Measurements from ENCODE around the gene SKA1. TPM values are rescaled to one million over a fixed set of nuclear protein-coding genes. Genes with fewer than 3 reads are reported as not detected.

SKA1 gene, protein sequence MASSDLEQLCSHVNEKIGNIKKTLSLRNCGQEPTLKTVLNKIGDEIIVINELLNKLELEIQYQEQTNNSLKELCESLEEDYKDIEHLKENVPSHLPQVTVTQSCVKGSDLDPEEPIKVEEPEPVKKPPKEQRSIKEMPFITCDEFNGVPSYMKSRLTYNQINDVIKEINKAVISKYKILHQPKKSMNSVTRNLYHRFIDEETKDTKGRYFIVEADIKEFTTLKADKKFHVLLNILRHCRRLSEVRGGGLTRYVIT
- total RNA-seq = 2.0 TPM

DNA sequence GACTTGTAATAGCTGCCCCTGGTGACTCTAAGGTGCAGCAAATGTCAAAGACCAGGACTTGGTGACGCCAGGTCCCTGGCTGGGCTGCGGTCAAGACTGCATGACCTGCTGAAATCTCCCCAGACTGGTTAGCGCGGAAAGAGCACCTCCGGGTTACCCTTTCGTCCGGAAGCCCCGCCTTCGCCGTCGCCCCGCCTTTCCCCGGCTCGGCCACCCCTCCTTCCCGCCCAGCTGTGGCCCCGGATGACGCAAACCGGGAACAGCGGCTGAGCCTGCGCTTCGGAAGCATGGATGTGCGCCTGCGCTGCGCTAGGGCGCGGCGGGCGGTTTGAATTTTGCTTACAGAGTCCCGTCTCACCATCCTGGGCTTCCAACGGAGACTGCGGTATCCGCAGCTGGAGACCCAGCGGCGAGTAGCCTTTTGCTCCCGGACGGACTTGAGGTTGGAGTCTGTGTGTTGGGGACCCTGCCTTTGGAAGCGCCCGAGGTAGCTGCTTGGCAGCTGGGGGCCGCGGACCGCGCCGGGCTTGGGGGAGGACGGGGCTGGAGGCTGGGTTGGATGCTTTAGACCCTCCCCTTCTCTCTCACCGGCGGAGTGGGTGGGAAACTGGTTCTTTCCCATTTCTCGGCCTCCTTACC, at the start of gene SKA1:
Gene SKA1 (plus strand): TSS at position 294 of the 639 bp plus-strand sequence. CDS start 785 bp downstream, outside the sequence.
- DNase-seq (ENCODE audit: low spot score in 2 of 2) = peak; percentile 87 to 97
- FAIRE-seq = peak; percentile 3

DNA sequence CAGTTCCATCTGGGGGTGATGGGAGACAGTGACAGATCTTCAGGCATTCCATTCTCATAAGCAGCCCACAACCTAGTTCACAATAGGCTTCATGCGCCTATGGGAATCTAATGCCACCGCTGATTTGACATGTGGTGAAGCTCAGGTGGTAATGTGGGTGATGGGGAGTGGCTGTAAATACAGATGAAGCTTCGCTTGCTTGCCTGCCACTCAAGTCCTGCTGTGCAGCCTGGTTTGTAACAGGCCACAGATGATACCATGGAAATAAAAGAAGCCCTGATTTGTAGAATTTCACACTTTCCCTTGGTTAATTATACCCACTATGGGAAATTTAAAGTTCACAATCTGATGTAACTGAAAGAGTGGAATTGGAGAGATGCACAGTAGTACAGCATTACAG, 46.9 kb upstream of the SKA1 start:
- DNase-seq (ENCODE audit: low spot score in 2 of 2) (no peak), FAIRE-seq (no peak)

DNA sequence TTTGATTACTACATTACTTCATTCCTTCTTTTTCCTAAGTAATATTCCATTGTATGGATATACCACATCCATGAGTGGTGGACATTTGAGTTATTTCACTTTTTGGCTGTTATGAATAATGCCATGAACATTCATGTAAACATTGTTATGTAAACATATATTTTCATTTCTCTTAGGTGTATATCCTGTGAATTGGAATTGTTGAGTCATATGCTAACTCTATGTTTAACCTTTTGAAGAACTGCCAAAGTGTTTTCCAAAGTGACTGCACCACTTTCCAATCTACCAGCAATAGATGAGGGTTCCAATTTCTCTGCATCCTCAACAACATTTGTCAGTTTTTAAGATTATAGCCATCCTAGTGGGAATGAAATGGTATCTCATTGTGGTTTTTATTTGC, 44.7 kb upstream of the SKA1 start:
- FAIRE-seq (no peak), DNase-seq (ENCODE audit: low spot score in 2 of 2) (no peak)

DNA sequence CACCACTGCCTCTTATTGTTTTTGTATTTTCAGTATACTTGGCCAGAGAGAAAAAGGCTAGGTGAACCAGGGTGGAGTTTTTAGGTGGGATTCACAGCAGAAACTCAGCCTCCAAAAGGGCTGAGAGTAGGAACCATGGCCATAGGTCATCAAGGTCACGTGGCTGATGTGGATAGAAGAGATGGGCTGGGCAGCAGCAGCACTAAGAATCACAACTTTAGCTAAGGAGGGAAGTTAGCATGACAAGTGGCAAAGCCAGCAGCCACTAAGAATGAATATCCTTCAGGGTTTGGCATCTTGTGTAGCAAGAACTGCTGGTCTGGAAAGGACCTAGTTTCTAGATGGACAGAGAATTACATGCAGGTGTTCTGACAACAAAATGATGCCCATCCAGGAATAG, 43.2 kb upstream of the SKA1 start:
- no peak for FAIRE-seq
- no peak for DNase-seq (ENCODE audit: low spot score in 2 of 2)

DNA sequence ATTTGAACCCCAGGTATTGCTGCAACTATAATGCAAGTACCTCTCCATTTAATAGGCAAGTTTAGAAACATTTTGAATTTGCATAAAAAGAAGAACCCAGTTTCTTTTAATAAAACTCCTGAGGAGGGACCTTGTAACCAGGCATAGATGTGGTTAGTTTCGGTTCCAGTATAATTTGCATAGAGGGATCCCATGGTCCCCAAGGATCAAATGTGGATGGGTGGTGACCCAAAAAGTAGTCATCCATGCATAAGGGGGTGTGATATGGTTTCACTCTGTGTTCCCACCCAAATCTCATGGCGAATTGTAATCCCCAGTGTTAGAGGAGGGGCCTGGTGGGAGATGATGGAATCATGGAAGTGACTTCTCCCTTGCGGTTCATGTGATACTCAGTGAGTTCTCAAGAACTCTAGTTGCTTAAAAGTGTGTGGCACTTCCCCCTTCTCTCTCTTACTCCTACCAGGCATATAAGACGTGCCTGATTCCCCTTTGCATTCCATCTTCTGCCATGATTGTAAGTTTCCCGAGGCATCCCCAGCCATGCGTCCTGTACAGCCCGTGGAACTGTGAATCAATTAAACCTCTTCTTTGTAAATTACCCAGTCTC, 40.2 kb upstream of the SKA1 start:
- no peak for DNase-seq (ENCODE audit: low spot score in 2 of 2)
- FAIRE-seq = no peak

DNA sequence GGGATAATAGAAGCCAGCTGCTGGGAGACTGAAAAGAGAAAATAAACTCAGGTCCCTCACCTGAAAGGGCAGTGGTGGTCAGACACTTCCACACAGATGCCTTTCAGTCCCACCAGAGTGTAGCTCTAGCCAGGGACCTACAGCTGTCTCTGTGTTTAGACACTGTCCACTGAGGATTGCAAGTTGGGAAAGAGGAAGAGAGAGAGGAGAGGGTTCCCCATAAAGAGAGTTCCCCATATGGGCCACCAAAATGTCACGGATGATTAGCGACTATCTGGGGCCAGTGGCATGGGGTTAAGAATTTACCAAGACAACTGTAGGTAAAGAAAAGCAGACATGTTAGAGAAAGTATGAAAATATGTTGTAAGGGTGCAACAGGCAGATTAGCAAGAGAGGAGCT, 36.7 kb upstream of the SKA1 start:
- DNase-seq (ENCODE audit: low spot score in 2 of 2) (no peak), FAIRE-seq (no peak)

DNA sequence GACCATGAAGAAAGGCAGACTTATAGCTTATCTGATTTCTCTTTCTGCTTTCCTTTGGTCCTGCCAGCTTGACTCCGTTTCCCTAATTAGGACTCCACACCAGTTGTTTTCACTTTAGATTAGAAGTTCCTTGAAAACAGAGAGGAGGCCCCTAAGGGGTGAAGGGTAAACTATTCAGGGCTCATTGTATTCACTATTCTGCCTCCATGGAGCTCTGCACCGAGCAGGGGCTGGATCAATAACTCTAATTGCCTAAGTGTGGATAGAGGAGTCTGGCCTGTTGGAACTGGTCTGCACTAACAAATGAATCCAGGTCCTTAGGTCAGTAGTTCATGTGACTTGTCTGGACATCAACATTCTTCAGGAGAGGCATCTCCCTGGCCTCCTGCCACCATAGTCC, 36.1 kb upstream of the SKA1 start:
- no peak for DNase-seq (ENCODE audit: low spot score in 2 of 2)

DNA sequence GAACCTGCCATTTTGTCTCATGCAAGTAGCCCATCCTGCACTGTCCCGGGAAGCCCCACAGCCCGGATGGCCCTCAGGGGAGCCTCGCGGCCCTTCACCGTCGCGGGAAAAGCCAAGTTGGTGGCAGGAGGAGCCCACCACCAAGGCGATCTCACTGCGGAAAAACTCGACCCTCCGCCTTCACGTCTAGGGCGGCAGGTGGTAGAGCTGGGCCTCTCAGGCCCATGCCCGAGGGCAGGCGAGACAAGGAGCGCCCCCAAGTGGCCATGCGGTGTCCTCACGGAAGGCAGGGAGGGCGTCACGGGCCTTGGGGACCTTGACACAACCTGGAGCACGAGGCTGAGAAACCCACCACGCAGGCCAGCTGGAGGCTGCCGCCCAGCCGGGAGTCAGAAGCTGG, 34.8 kb upstream of the SKA1 start:
- no peak for DNase-seq (ENCODE audit: low spot score in 2 of 2)
- no peak for FAIRE-seq

More for the DNA sequence above, 36.1 kb upstream of the SKA1 start:
- FAIRE-seq = no peak

DNA sequence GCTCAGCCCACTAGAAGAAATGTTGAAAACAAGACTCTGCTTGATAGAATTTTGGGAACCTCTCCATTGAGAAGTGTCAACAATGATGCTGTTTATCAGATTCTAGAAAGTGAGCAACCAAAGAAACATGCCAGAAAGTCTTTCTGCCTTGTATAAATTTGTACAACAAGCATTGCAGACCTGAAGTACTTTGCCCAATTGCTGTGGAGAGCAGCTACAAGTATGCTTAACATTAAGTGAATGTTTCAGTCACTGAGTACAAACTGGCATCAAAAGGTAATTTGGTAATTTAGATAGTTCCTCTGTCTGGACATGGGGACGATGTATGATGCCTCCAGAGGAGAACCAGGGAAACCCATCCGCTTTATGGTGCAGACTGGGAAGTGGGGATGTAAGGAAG, 33.4 kb upstream of the SKA1 start:
- FAIRE-seq = no peak
- no peak for DNase-seq (ENCODE audit: low spot score in 2 of 2)

DNA sequence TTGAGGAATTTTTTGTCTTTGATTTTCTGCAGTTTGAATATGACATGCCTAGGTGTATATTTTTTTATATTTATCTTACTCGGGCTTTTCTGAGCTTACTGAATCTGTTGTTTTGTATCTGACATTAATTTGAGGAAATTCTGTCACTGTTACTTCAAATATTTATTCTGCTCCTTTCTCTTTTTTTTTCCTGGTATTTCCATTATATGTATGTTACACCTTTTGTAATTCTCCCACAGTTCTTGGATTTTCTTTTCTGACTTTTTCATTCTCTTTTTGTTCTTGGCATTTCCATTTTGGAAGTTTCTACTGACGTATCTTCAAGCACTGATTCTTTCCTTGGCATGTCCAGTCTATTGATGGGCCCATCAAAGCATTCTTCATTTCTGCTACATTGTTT, 24.1 kb upstream of the SKA1 start:
- no peak for DNase-seq (ENCODE audit: low spot score in 2 of 2)
- no peak for FAIRE-seq

DNA sequence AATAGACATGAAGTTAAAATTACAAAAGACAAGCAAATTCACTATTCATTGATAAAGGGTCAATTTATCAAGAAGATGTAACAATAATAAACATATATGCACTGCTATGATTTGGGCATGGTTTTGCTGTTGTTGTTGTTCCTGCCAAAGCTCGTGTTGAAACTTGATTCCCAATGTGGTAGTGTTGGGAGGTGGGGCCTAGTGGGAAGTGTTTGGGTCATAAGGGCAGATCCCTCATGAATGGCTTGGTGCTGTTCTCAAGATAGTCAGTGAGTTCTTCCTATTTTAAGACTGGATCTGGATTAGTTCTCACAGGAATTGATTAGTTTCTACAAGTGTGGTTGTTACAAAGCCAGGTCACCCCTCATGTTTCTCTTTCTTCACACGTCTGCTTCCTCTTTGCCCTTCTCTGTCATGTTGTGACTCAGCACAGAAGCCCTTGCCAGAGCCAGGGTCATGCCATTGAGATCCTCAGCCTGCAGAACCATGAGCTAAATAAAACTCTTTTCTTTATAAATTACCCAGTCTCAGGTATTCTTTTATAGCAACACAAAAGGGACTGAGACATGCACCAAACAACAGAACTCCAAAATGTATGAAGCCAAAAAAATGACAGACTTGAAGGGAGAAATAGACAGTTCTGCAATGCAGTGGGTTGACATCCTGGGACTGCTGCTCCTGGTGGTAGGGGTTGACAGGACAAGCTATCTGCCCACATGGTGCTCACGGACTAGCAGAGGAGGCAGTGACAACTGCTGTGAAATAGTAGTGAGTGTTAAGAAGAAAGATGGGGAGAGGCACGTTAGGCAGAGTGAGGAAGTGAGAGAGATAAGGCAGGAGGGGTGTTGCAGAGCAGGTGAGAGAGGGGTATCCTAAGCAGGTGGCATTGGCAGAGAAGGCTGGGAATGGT, 18.6 kb upstream of the SKA1 start:
- DNase-seq (ENCODE audit: low spot score in 2 of 2) (no peak), FAIRE-seq (no peak)

DNA sequence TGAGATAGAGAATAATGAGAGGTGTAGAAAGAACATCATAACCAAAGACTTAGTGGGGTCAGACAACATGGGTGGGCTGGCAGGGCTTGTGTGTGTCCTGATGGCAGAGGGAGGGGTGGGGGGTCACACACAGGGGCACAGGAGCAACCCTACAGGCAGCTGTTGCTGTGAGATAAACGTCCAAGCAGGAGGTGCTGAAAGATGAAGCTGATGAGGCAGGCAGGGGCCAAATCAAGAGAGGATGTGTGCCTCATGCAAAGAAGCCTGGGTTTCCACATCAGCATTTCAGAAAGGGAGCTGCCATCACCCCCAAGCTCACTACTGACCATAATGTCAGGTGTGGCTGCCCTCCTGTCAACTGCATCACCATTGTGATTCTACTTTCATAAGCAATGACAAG, 16.0 kb upstream of the SKA1 start:
- no peak for FAIRE-seq
- DNase-seq (ENCODE audit: low spot score in 2 of 2) = no peak

DNA sequence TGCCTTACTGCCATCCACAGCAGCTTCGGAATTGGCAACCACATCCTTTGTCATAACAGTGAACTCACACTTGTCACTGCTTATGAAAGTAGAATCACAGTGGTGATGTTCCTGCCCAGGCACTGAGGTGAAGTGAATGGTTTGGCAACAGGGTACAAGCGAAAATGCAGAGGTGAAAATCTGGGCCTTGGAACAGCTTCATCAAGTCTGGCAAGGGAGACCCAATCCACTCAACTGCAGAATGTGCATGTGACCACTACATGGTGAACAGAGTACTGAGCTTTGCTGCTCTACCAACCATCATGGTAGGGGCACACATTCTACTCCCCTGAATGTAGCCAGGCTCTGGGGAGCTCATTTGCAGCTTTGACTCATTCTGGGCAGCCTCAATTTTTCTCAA, 15.0 kb upstream of the SKA1 start:
- DNase-seq (ENCODE audit: low spot score in 2 of 2) (no peak), FAIRE-seq (no peak)

DNA sequence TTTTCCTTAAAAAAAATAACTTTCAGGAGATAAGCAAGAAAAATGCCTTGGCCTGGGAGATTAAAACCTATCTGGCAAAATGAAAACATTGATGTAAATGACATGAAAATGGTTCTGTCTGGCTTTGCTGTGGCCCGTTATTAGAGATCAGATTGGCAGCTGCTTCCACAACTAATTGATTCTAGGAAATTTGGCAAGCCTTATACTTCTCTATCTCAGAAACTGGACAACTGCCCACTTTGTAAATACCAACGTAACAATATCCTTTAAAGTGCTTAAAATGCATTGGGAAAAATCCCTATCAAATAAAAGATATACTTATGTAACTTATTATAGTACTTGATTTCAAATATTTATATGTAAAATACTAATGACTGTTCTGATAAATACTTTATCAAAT, 14.2 kb upstream of the SKA1 start:
- FAIRE-seq = no peak

DNA sequence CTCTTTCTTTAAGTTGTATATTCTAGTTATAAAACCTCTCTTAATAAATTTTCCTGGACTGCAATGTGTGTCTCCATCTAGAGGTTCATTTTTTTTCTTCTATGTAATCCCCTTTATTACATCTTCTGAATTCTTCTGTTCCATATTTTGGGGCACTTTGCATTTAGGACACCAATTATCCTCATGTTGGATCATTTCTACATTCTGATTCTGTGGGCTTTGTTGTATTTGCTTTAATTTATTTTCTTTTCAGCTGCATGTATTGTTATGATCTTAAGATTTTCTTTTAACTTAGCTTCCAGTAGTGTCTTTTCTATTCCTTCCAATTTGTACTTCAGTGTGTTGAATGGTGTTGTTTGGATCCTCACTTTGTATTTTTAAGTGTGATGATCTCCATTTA, 5.2 kb upstream of the SKA1 start:
- no peak for FAIRE-seq

More for the DNA sequence above, 14.2 kb upstream of the SKA1 start:
- no peak for DNase-seq (ENCODE audit: low spot score in 2 of 2)

DNA sequence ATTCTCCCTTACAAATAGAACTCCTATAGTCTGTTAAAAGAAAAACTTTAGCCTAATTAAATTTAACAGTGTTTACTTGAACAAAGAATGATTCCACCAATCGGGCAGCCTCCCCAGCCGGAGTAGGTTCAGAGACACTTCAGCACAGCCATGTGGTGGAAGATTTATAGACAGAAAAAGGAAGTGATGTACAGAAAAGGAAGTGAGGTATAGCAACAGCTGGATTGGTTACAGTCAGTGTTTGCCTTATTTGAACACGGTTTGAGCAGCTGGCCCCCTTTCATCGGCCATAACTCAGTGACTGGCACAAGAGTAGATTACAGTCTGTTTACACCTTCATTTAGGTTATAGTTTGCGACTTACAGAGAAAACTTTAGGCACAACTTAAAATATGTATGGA, 2.1 kb upstream of the SKA1 start:
- FAIRE-seq = no peak
- no peak for DNase-seq (ENCODE audit: low spot score in 2 of 2)

More for the DNA sequence above, 5.2 kb upstream of the SKA1 start:
- DNase-seq (ENCODE audit: low spot score in 2 of 2) = no peak

DNA sequence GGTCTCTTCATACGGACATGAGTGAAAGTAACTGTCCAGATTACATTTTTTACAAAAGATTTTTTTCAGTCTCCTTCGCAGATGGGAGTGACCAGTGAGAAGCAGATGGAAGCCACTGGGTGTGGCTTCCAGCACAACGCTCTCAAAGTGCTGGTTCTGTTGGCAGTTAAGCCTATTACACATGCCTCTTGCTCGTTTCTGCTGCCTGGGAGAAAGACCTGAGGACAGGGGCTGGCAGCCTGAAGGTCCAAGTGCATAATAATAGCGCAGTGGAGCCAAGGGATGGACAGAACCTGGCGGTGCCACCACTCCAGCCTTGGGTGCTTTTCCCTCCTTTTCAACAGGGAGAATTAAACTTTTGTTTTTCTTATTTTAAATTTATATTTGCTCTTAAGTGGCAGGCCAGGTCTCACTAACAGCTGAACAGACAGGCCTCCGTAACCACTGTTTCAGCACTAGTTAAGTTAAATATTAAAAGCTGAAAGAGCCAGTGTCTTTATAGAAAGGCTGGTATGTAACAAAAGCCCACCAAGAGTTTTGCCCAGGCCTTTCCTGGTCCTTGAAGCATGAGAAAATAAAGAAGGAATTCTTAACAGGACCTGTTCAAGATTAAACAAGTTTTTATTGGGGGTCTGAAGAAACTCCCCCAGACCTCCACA, 1.2 kb upstream of the SKA1 start:
- FAIRE-seq = no peak
- no peak for DNase-seq (ENCODE audit: low spot score in 2 of 2)

DNA sequence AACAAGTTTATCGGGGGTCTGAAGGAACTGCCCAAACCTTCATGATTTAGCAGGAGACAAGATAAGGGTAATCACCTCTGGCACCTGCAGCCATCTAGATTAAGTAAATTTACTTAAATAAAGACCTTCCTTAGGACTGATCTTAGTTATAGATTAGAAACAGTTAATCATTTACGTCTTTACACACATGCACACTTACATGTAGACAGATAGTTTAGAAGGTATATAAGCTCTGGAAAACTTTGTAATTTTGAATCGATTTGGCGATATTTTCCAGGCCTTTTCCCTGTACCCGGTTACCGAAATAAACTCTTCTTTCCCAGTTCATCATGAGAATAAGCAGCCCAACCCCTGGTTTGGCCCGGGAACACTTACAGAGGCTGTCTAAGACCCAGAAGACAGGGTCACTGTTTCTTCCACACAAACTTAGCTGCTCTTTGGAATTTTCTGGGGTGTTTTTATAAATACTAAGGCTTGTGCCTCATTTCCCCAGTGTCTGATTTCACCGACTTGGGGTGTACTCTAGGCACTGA, 560 bp upstream of the SKA1 start:
- no peak for FAIRE-seq

DNA sequence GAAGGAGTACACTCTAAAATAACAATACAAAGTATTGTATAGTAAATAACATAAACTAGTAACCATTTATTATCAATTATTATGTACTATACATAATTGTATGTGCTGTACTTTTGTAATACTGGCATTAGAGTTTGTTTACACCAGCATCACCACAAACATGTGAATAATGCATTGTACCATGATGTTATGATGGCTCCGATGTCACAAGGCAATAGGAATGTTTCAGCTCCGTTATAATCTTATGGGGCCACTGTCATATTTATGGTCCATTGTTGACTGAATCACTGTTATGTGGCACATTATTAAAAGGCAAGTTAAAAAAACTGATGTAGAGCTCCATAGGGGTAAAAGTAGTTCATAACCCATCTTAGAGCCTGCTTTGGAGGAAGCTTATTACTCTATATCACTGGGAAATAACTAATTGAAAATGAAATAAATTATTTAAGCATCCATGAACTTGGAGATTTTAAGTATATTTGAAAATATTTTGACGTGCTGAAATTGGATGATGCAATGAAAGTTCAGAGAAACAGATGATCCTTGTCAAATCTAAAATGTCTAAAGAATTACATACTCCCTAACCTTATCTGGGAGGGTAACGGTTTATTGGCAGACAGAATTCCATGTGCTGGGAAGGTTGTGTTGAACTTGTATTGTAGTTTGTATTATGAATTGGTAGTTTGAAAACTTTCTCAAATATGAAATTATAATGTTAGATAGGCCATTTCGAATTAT, 2.4 kb downstream of the SKA1 start:
- DNase-seq (ENCODE audit: low spot score in 2 of 2) (no peak), FAIRE-seq (no peak)

More for the DNA sequence above, 560 bp upstream of the SKA1 start:
- no peak for DNase-seq (ENCODE audit: low spot score in 2 of 2)

Measured in frontal cortex (tissue), 4 donors.